Mesenchymal stem cell (in vitro differentiated cells and primary cell): ENCODE measurements around the gene SYT3.
A peak's percentile ranks its signal among the peaks of the same experiment; 100 is the strongest.

Experiments
- DNase-seq: peaks from one replicate; pipeline ENCODE4 v3.0.0-alpha.2; 2013
- H2AFZ ChIP-seq: one replicate; pipeline ENCODE4 v1.6.1; 2013; ENCODE audit warnings: low read depth, mild to moderate bottlenecking, control low read depth, inconsistent platforms, low read length, moderate library complexity
- H2AK5ac ChIP-seq: 2 replicates; pipeline ENCODE4 v1.6.1; 2013; ENCODE audit warnings: low read length, moderate library complexity, mild to moderate bottlenecking, inconsistent platforms; ENCODE audit not compliant: severe bottlenecking
- H2BK120ac ChIP-seq: one replicate; pipeline ENCODE4 v1.6.1; 2013; ENCODE audit warnings: low read depth, mild to moderate bottlenecking, inconsistent platforms, low read length, moderate library complexity
- H2BK12ac ChIP-seq, 2 experiments: one replicate each; pipeline ENCODE4 v1.6.1; 2013; ENCODE audit warnings: inconsistent platforms in 2 of 2, low read length in 2 of 2, mild to moderate bottlenecking in 2 of 2, moderate library complexity in 2 of 2, control low read depth in 1 of 2
- H2BK15ac ChIP-seq: one replicate; pipeline ENCODE4 v1.6.1; 2013; ENCODE audit warnings: mild to moderate bottlenecking, low read depth, inconsistent platforms; ENCODE audit not compliant: poor library complexity, severe bottlenecking
- H2BK5ac ChIP-seq: 2 replicates; pipeline ENCODE4 v1.6.1; 2013; ENCODE audit warnings: low read depth, mild to moderate bottlenecking, low read length, control low read depth, inconsistent platforms; ENCODE audit not compliant: poor library complexity, severe bottlenecking
- H3K14ac ChIP-seq, 2 experiments: one replicate each; pipeline ENCODE4 v1.6.1; 2013; ENCODE audit warnings: inconsistent platforms in 2 of 2, low read length in 2 of 2, control low read depth in 1 of 2, mild to moderate bottlenecking in 1 of 2, moderate library complexity in 1 of 2
- H3K18ac ChIP-seq, 2 experiments: one replicate each; pipeline ENCODE4 v1.6.1; 2013; ENCODE audit warnings: inconsistent platforms in 2 of 2, low read length in 2 of 2, control low read depth in 1 of 2, low read depth in 1 of 2, mild to moderate bottlenecking in 1 of 2
- H3K23ac ChIP-seq, 2 experiments: one replicate each; pipeline ENCODE4 v1.6.1; 2013; ENCODE audit warnings: inconsistent platforms in 2 of 2, low read length in 2 of 2, mild to moderate bottlenecking in 2 of 2, moderate library complexity in 2 of 2, control low read depth in 1 of 2
- H3K27ac ChIP-seq: 2 replicates; pipeline ENCODE4 v1.5.1; 2013; ENCODE audit warnings: mild to moderate bottlenecking, moderate library complexity, low read length, control low read depth, inconsistent platforms; ENCODE audit not compliant: poor library complexity, severe bottlenecking
- H3K27me3 ChIP-seq, 2 experiments: 2 replicates each; pipeline versions ENCODE4 v1.6.1 to v1.7.0; 2013; ENCODE audit warnings: low read length in 2 of 2, mild to moderate bottlenecking in 2 of 2, moderate library complexity in 2 of 2, control low read depth in 1 of 2, inconsistent platforms in 1 of 2; ENCODE audit not compliant: control insufficient read depth in 1 of 2, insufficient read depth in 1 of 2
- H3K36me3 ChIP-seq, 2 experiments: 2 replicates each; pipeline versions ENCODE4 v1.6.1 to v1.7.0; 2013; ENCODE audit warnings: low read length in 2 of 2, control low read depth in 1 of 2, inconsistent platforms in 1 of 2, low read depth in 1 of 2, mild to moderate bottlenecking in 1 of 2; ENCODE audit not compliant: insufficient read depth in 2 of 2, control insufficient read depth in 1 of 2
- H3K4ac ChIP-seq, 2 experiments: one replicate each; pipeline ENCODE4 v1.6.1; 2013; ENCODE audit warnings: inconsistent platforms in 2 of 2, low read length in 2 of 2, mild to moderate bottlenecking in 2 of 2, moderate library complexity in 2 of 2, control low read depth in 1 of 2, low read depth in 1 of 2
- H3K4me1 ChIP-seq: 2 replicates; pipeline ENCODE4 v1.6.1; 2013; ENCODE audit warnings: low read depth, low read length, control low read depth; ENCODE audit not compliant: control insufficient read depth, insufficient read depth
- H3K4me2 ChIP-seq: 2 replicates; pipeline ENCODE4 v1.6.1; 2013; ENCODE audit warnings: low read length, mild to moderate bottlenecking, inconsistent platforms; ENCODE audit not compliant: poor library complexity, severe bottlenecking
- H3K4me3 ChIP-seq, 2 experiments: 2 replicates each; pipeline versions ENCODE4 v1.5.1 to v1.7.0; 2013; ENCODE audit warnings: low read length in 2 of 2, mild to moderate bottlenecking in 2 of 2, control low read depth in 1 of 2, low read depth in 1 of 2; ENCODE audit not compliant: insufficient read depth in 1 of 2
- H3K79me1 ChIP-seq: replicated peaks from 2 replicates; pipeline ENCODE4 v1.6.1; 2013; ENCODE audit warnings: mild to moderate bottlenecking, control low read depth, low read length, inconsistent platforms; ENCODE audit not compliant: poor library complexity, severe bottlenecking
- H3K9ac ChIP-seq: 2 replicates; pipeline ENCODE4 v1.7.0; 2013; ENCODE audit warnings: mild to moderate bottlenecking, low read length, moderate library complexity
- H3K9me3 ChIP-seq: 2 replicates; pipeline ENCODE4 v1.7.0; 2013; ENCODE audit warnings: mild to moderate bottlenecking, low read length; ENCODE audit not compliant: control insufficient read depth
- H4K8ac ChIP-seq: one replicate; pipeline ENCODE4 v1.6.1; 2013; ENCODE audit warnings: inconsistent platforms, mild to moderate bottlenecking, low read length, moderate library complexity
- H4K91ac ChIP-seq: one replicate; pipeline ENCODE4 v1.6.1; 2013; ENCODE audit warnings: mild to moderate bottlenecking, low read length, inconsistent platforms
- WGBS: methylation state at CpG from one replicate; pipeline ENCODE4 v1.1.7; 2013; ENCODE audit warnings: mixed read lengths; 5-methylcytosine and 5-hydroxymethylcytosine counted together

The SYT3 gene

GRCh38 chr19:50638600-50638999 lies 1.1 kb downstream of the SYT3 start:
- Histone ChIP-seq H4K91ac (no peak overlapping the region), H3K9ac (no peak overlapping the region), H2BK5ac (no peak overlapping the region), H3K18ac (no peak overlapping the region), H3K4me1 (no peaks in the 10 kb centered on the region), H3K4ac (no peak overlapping the region), H3K9me3 (peaks cover 11% of the 10 kb centered on the region), H3K23ac (no peak overlapping the region), H2AFZ (no peak overlapping the region), H3K79me1 (no peaks in the 10 kb centered on the region), H2BK120ac (no peak overlapping the region), H3K27me3 (peaks cover 0 to 54% of the 10 kb centered on the region in 2 experiments), H2BK15ac (no peak overlapping the region), H3K27ac (no peak overlapping the region), H3K4me2 (no peak overlapping the region), H3K4me3 (no peak overlapping the region), H3K36me3 (no peaks in the 10 kb centered on the region), H2AK5ac (no peak overlapping the region), H4K8ac (no peak overlapping the region), H3K14ac (no peak overlapping the region), H2BK12ac (no peak overlapping the region)
- 72% methylated on average over 10 of the region's 10 CpGs for WGBS
- DNase-seq, result no peak

GRCh38 chr19:50636317-50637085 lies 3.2 kb downstream of the SYT3 start:
- H3K9ac ChIP-seq, result no peak overlapping the region
- H3K18ac ChIP-seq, result no peak overlapping the region
- peak overlapping the region; percentile 9 for H4K8ac ChIP-seq
- H2BK120ac ChIP-seq, result no peak overlapping the region
- no peak overlapping the region for H3K4me2 ChIP-seq
- H2BK15ac ChIP-seq, result no peak overlapping the region
- DNase-seq, result no peak
- no peaks in the 10 kb centered on the region for H3K36me3 ChIP-seq
- no peak overlapping the region for H2AK5ac ChIP-seq
- H3K4me1 ChIP-seq, result no peaks in the 10 kb centered on the region
- H3K9me3 ChIP-seq, result peaks cover 15% of the 10 kb centered on the region
- H2BK12ac ChIP-seq, result no peak overlapping the region
- H3K14ac ChIP-seq, result no peak overlapping the region
- peaks cover 0 to 46% of the 10 kb centered on the region in 2 experiments for H3K27me3 ChIP-seq
- H4K91ac ChIP-seq, result no peak overlapping the region
- H3K4ac ChIP-seq, result no peak overlapping the region
- no peak overlapping the region for H3K4me3 ChIP-seq
- no peak overlapping the region for H3K27ac ChIP-seq
- H2BK5ac ChIP-seq, result no peak overlapping the region
- 51% methylated on average over 4 of the region's 5 CpGs for WGBS
- H3K23ac ChIP-seq, result no peak overlapping the region
- no peaks in the 10 kb centered on the region for H3K79me1 ChIP-seq
- no peak overlapping the region for H2AFZ ChIP-seq

- H2BK12ac ChIP-seq, result no peak overlapping the region
- H3K4me1 ChIP-seq, result no peaks in the 10 kb centered on the region
- peak overlapping the region in 1 of 2 experiments; percentile 40 for H3K4me3 ChIP-seq
- H3K23ac ChIP-seq, result no peak overlapping the region
- H3K4ac ChIP-seq, result no peak overlapping the region
- no peak overlapping the region for H2AFZ ChIP-seq
- H2BK5ac ChIP-seq, result no peak overlapping the region
- no peak overlapping the region for H3K14ac ChIP-seq
- H4K8ac ChIP-seq, result no peak overlapping the region
- H3K9ac ChIP-seq, result no peak overlapping the region
- H3K18ac ChIP-seq, result no peak overlapping the region
- H3K9me3 ChIP-seq, result peaks cover 15% of the 10 kb centered on the region
- no peaks in the 10 kb centered on the region for H3K36me3 ChIP-seq
- H2BK15ac ChIP-seq, result no peak overlapping the region
- no peak for DNase-seq
- no peak overlapping the region for H4K91ac ChIP-seq
- no peak overlapping the region for H3K4me2 ChIP-seq
- no peak overlapping the region for H2BK120ac ChIP-seq
- H3K79me1 ChIP-seq, result no peaks in the 10 kb centered on the region
- no peak overlapping the region for H3K27ac ChIP-seq
- peaks cover 0 to 30% of the 10 kb centered on the region in 2 experiments for H3K27me3 ChIP-seq
- H2AK5ac ChIP-seq, result no peak overlapping the region
- WGBS, result 82% methylated on average over 1 of the region's 2 CpGs
These were observed 5.7 kb downstream of the SYT3 start for GRCh38 chr19:50633973-50634372.

- no peak overlapping the region for H3K18ac ChIP-seq
- no peak overlapping the region for H2AK5ac ChIP-seq
- no peak overlapping the region for H3K9ac ChIP-seq
- WGBS, result 50% methylated on average over 1 of the region's 2 CpGs
- no peak overlapping the region for H4K91ac ChIP-seq
- peaks cover 15% of the 10 kb centered on the region for H3K9me3 ChIP-seq
- DNase-seq, result no peak
- no peak overlapping the region for H4K8ac ChIP-seq
- peaks cover 0 to 23% of the 10 kb centered on the region in 2 experiments for H3K27me3 ChIP-seq
- no peak overlapping the region for H2BK5ac ChIP-seq
- no peaks in the 10 kb centered on the region for H3K79me1 ChIP-seq
- no peak overlapping the region for H3K4me3 ChIP-seq
- H3K27ac ChIP-seq, result no peak overlapping the region
- H3K4ac ChIP-seq, result no peak overlapping the region
- H2BK120ac ChIP-seq, result no peak overlapping the region
- H3K36me3 ChIP-seq, result no peaks in the 10 kb centered on the region
- H3K4me2 ChIP-seq, result no peak overlapping the region
- no peak overlapping the region for H3K14ac ChIP-seq
- H3K23ac ChIP-seq, result no peak overlapping the region
- no peak overlapping the region for H2AFZ ChIP-seq
- no peaks in the 10 kb centered on the region for H3K4me1 ChIP-seq
- no peak overlapping the region for H2BK15ac ChIP-seq
- H2BK12ac ChIP-seq, result no peak overlapping the region
These were observed 6.3 kb downstream of the SYT3 start for GRCh38 chr19:50633359-50633758.
